ENCODE data around the gene C5orf52.
"Not testable (repeated sequence)": the region's sequence is repeated elsewhere in the genome, so short reads cannot be mapped to it uniquely, and the experiment has no call there.

Gene C5orf52

GRCh38 chr5:157682257-157682656 is 10.9 kb downstream of the C5orf52 start:
- Histone ChIP-seq H3K36me3 (ENCODE audit: low read length) (no peaks in the 10 kb centered on the region), H3K4me3 (ENCODE audit: insufficient read depth, low read length, poor library complexity, severe bottlenecking) (no peak overlapping the region), H3K79me2 (ENCODE audit: insufficient read depth, low read length) (no peaks in the 10 kb centered on the region), H3F3A (ENCODE audit: insufficient read depth) (no peaks in the 10 kb centered on the region), H3K9ac (ENCODE audit: low read length) (no peak overlapping the region), H3K9me3 (ENCODE audit: insufficient read depth, low read length) (no peaks in the 10 kb centered on the region), H2AFZ (ENCODE audit: low read depth, low read length, severe bottlenecking) (no peak overlapping the region), H3K27me3 (ENCODE audit: low read length) (no peaks in the 10 kb centered on the region), H3K27ac (ENCODE audit: low read depth, low read length) (no peak overlapping the region), H3K4me2 (ENCODE audit: low read depth, low read length, poor library complexity, severe bottlenecking) (no peak overlapping the region), H4K20me1 (ENCODE audit: low read depth, low read length) (no peaks in the 10 kb centered on the region), H3K9me2 (replicated peaks; ENCODE audit: insufficient read depth, low read length) (no peaks in the 10 kb centered on the region)
- TF ChIP-seq CTCF (IDR thresholded peaks at IDR 0.05; ENCODE audit: insufficient read depth, low read length, poor library complexity, severe bottlenecking) (no peak), EZH2phosphoT487 (conservative IDR thresholded peaks at IDR 0.05; ENCODE audit: low read length) (no peak)

GRCh38 chr5:157686276-157687197 is 15.2 kb downstream of the C5orf52 start:
- H3K79me2 ChIP-seq (ENCODE audit: insufficient read depth, low read length); H3K4me3 ChIP-seq (ENCODE audit: insufficient read depth, low read length, poor library complexity, severe bottlenecking); H3F3A ChIP-seq (ENCODE audit: insufficient read depth); H3K9ac ChIP-seq (ENCODE audit: low read length); H3K27me3 ChIP-seq (ENCODE audit: low read length); H3K9me3 ChIP-seq (ENCODE audit: insufficient read depth, low read length); H3K27ac ChIP-seq (ENCODE audit: low read depth, low read length); H3K9me2 ChIP-seq (replicated peaks; ENCODE audit: insufficient read depth, low read length); H3K4me2 ChIP-seq (ENCODE audit: low read depth, low read length, poor library complexity, severe bottlenecking); H2AFZ ChIP-seq (ENCODE audit: low read depth, low read length, severe bottlenecking); H3K36me3 ChIP-seq (ENCODE audit: low read length); H4K20me1 ChIP-seq (ENCODE audit: low read depth, low read length): not testable (repeated sequence)

- H3F3A ChIP-seq (ENCODE audit: insufficient read depth) = no peaks in the 10 kb centered on the region
- no peak overlapping the region for H3K27ac ChIP-seq (ENCODE audit: low read depth, low read length)
- H4K20me1 ChIP-seq (ENCODE audit: low read depth, low read length) = no peaks in the 10 kb centered on the region
- H3K9ac ChIP-seq (ENCODE audit: low read length) = no peak overlapping the region
- TF ChIP-seq EZH2phosphoT487 (conservative IDR thresholded peaks at IDR 0.05; ENCODE audit: low read length) (no peak), CTCF (IDR thresholded peaks at IDR 0.05; ENCODE audit: insufficient read depth, low read length, poor library complexity, severe bottlenecking) (no peak)
- H3K4me2 ChIP-seq (ENCODE audit: low read depth, low read length, poor library complexity, severe bottlenecking) = no peak overlapping the region
- H3K9me2 ChIP-seq (replicated peaks; ENCODE audit: insufficient read depth, low read length) = no peaks in the 10 kb centered on the region
- H3K36me3 ChIP-seq (ENCODE audit: low read length) = no peaks in the 10 kb centered on the region
- no peaks in the 10 kb centered on the region for H3K9me3 ChIP-seq (ENCODE audit: insufficient read depth, low read length)
- H2AFZ ChIP-seq (ENCODE audit: low read depth, low read length, severe bottlenecking) = no peak overlapping the region
- H3K4me3 ChIP-seq (ENCODE audit: insufficient read depth, low read length, poor library complexity, severe bottlenecking) = no peak overlapping the region
- no peaks in the 10 kb centered on the region for H3K27me3 ChIP-seq (ENCODE audit: low read length)
- no peaks in the 10 kb centered on the region for H3K79me2 ChIP-seq (ENCODE audit: insufficient read depth, low read length)
Observed at GRCh38 chr5:157687198-157687554, 15.8 kb downstream of the C5orf52 start.

- H3K27ac ChIP-seq (ENCODE audit: low read depth, low read length) = no peak overlapping the region
- no peak overlapping the region for H3K4me2 ChIP-seq (ENCODE audit: low read depth, low read length, poor library complexity, severe bottlenecking)
- H3K4me3 ChIP-seq (ENCODE audit: insufficient read depth, low read length, poor library complexity, severe bottlenecking) = no peak overlapping the region
- H2AFZ ChIP-seq (ENCODE audit: low read depth, low read length, severe bottlenecking) = no peak overlapping the region
- H3K36me3 ChIP-seq (ENCODE audit: low read length) = no peaks in the 10 kb centered on the region
- H3K9me2 ChIP-seq (replicated peaks; ENCODE audit: insufficient read depth, low read length) = no peaks in the 10 kb centered on the region
- no peaks in the 10 kb centered on the region for H3K9me3 ChIP-seq (ENCODE audit: insufficient read depth, low read length)
- no peaks in the 10 kb centered on the region for H3F3A ChIP-seq (ENCODE audit: insufficient read depth)
- no peak for TF ChIP-seq CTCF (IDR thresholded peaks at IDR 0.05; ENCODE audit: insufficient read depth, low read length, poor library complexity, severe bottlenecking)
- no peak for TF ChIP-seq EZH2phosphoT487 (conservative IDR thresholded peaks at IDR 0.05; ENCODE audit: low read length)
- no peaks in the 10 kb centered on the region for H4K20me1 ChIP-seq (ENCODE audit: low read depth, low read length)
- no peaks in the 10 kb centered on the region for H3K79me2 ChIP-seq (ENCODE audit: insufficient read depth, low read length)
- H3K27me3 ChIP-seq (ENCODE audit: low read length) = no peaks in the 10 kb centered on the region
- no peak overlapping the region for H3K9ac ChIP-seq (ENCODE audit: low read length)
Observed at GRCh38 chr5:157689942-157690689, 18.8 kb downstream of the C5orf52 start.
